ENCODE measurements around the gene UPK3B.
"Not testable (repeated sequence)": the region's sequence is repeated elsewhere in the genome, so short reads cannot be mapped to it uniquely, and the experiment has no call there.

The UPK3B gene

GRCh38 chr7:76513817-76514799 lies 3.8 kb downstream of the UPK3B start:
- DNase-seq = no peak

GRCh38 chr7:76514926-76515771 lies 4.8 kb downstream of the UPK3B start:
- no peak for DNase-seq

GRCh38 chr7:76515999-76516443 lies 5.7 kb downstream of the UPK3B start:
- peak; percentile 37 for DNase-seq

- not testable (repeated sequence) for DNase-seq
Measured at GRCh38 chr7:76516932-76517331, 6.6 kb downstream of the UPK3B start.

- not testable (repeated sequence) for DNase-seq
Measured at GRCh38 chr7:76526183-76526582, 15.8 kb downstream of the UPK3B start.

- DNase-seq = not testable (repeated sequence)
Measured at GRCh38 chr7:76531643-76532042, 21.3 kb downstream of the UPK3B start.

- DNase-seq = not testable (repeated sequence)
Measured at GRCh38 chr7:76543197-76543596, 32.8 kb downstream of the UPK3B start, which contains the start of gene SPDYE16. Gene SPDYE16, minus strand, starts transcription at chr7:76543297. Its CDS starts 1,838 bp downstream, at chr7:76541459.

- peak; percentile 70 for DNase-seq
Measured at GRCh38 chr7:76549025-76549854, 38.9 kb downstream of the UPK3B start.

GRCh38 chr7:76549855-76550248 lies 39.5 kb downstream of the UPK3B start:
- not testable (repeated sequence) for DNase-seq

GRCh38 chr7:76551992-76552391 lies 41.6 kb downstream of the UPK3B start:
- DNase-seq = not testable (repeated sequence)

- not testable (repeated sequence) for DNase-seq
Measured at GRCh38 chr7:76559685-76560084, 49.3 kb downstream of the UPK3B start.

- not testable (repeated sequence) for DNase-seq
Measured at GRCh38 chr7:76560157-76560556, 49.8 kb downstream of the UPK3B start.

- DNase-seq = not testable (repeated sequence)
Measured at GRCh38 chr7:76561342-76561741, 51.0 kb downstream of the UPK3B start.

- not testable (repeated sequence) for DNase-seq
Measured at GRCh38 chr7:76565001-76565400, 54.6 kb downstream of the UPK3B start.
